Measurements from ENCODE around the gene HOXC6. TPM values are rescaled to one million over a fixed set of nuclear protein-coding genes. Genes with fewer than 3 reads are reported as not detected.

HOXC6 gene
- total and polyA plus RNA-seq, 4 donors = 0.18 to 0.71 (median 0.35) TPM

GRCh38 chr12:54014377-54015017 lies 13.7 kb upstream of the HOXC6 start:
- 3 to 7% methylated on average over 36 of the region's 36 CpGs for WGBS, 2 donors
- ATAC-seq (ENCODE audit: insufficient read depth, low FRiP score) = no peak
- no peak for DNase-seq
- H3K4me1 ChIP-seq (ENCODE audit: control insufficient read depth in 5 of 5, insufficient read depth in 5 of 5, low read length in 5 of 5) = peaks cover 0 to 14% (median 6%) of the 10 kb centered on the region in 5 donors
- H3K27me3 ChIP-seq (ENCODE audit: control insufficient read depth in 3 of 3, insufficient read depth in 3 of 3, low read length in 2 of 3) = peaks cover 15 to 90% (median 79%) of the 10 kb centered on the region in 3 donors
- no peak overlapping the region for H3K9ac ChIP-seq (ENCODE audit: insufficient read depth in 1 of 2, low read length in 2 of 2)
- peaks cover 0 to 15% (median 0%) of the 10 kb centered on the region in 4 donors for H3K9me3 ChIP-seq (ENCODE audit: control insufficient read depth in 4 of 4, insufficient read depth in 3 of 4, low read length in 3 of 4)
- TF ChIP-seq, protein P1, sequence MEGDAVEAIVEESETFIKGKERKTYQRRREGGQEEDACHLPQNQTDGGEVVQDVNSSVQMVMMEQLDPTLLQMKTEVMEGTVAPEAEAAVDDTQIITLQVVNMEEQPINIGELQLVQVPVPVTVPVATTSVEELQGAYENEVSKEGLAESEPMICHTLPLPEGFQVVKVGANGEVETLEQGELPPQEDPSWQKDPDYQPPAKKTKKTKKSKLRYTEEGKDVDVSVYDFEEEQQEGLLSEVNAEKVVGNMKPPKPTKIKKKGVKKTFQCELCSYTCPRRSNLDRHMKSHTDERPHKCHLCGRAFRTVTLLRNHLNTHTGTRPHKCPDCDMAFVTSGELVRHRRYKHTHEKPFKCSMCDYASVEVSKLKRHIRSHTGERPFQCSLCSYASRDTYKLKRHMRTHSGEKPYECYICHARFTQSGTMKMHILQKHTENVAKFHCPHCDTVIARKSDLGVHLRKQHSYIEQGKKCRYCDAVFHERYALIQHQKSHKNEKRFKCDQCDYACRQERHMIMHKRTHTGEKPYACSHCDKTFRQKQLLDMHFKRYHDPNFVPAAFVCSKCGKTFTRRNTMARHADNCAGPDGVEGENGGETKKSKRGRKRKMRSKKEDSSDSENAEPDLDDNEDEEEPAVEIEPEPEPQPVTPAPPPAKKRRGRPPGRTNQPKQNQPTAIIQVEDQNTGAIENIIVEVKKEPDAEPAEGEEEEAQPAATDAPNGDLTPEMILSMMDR (IDR thresholded peaks at IDR 0.05; ENCODE audit: control extremely low read depth, extremely low read depth) = no peak
- H3K36me3 ChIP-seq (ENCODE audit: control insufficient read depth in 4 of 4, insufficient read depth in 4 of 4, low read length in 4 of 4) = no peaks in the 10 kb centered on the region
- no peak overlapping the region for H3K4me3 ChIP-seq
- H3K27ac ChIP-seq (ENCODE audit: low read depth in 1 of 2, low read length in 1 of 2) = no peak overlapping the region

DNA sequence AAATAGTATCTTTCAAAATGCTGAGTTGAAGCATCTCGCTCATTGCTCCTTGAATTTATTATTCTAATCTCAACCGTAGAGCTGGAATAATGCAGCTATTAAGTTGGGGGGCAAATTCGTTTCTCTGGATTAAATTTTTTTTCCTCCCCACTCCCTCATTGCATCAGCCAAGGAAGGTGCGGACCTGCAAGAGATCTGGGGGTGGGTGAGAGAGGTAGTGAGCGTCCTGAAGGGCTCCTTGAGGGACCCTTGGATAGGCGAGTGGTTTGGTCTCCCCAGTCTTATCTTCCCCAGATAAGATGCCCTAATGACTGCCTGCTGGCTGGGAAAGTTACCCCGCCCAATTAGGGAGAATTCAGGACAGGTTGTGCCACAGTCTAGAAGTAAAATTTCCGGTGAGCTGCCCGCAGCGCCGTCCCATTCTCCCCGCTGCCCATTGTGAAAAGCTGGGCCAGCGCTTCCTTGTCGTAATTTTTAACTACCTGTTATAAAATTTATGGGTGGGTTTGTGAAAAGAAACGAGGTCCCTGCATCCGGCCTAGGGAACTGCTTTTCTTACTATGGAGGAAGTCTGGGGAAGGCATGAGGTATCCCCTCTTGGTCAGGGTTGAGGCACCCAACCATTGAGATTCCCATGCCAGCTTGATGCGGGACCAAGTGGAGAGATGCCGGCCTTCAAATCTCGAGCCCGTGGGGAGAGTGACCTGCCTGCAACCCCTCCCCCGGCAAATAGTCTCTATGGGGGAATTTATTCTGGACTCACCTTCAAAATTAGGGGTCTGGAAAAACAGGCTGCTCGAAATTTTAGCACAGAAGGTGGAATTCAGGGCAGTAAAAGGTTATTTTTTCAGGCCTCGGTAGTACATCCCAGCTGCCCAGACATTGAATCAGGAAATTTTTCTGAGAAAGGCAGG lies 13.0 kb upstream of the HOXC6 start:
- Histone ChIP-seq H3K9ac (ENCODE audit: insufficient read depth in 1 of 2, low read length in 2 of 2) (no peak overlapping the region), H3K27ac (ENCODE audit: low read depth in 1 of 2, low read length in 1 of 2) (no peak overlapping the region)
- DNase-seq = no peak

GRCh38 chr12:54016051-54016450 lies 12.2 kb upstream of the HOXC6 start:
- no peak for ATAC-seq (ENCODE audit: insufficient read depth, low FRiP score)
- peaks cover 11 to 89% (median 70%) of the 10 kb centered on the region in 3 donors for H3K27me3 ChIP-seq (ENCODE audit: control insufficient read depth in 3 of 3, insufficient read depth in 3 of 3, low read length in 2 of 3)
- no peaks in the 10 kb centered on the region for H3K36me3 ChIP-seq (ENCODE audit: control insufficient read depth in 4 of 4, insufficient read depth in 4 of 4, low read length in 4 of 4)
- H3K9ac ChIP-seq (ENCODE audit: insufficient read depth in 1 of 2, low read length in 2 of 2) = no peak overlapping the region
- H3K4me3 ChIP-seq = no peak overlapping the region
- H3K9me3 ChIP-seq (ENCODE audit: control insufficient read depth in 4 of 4, insufficient read depth in 3 of 4, low read length in 3 of 4) = peaks cover 0 to 15% (median 0%) of the 10 kb centered on the region in 4 donors
- TF ChIP-seq, protein P1 (IDR thresholded peaks at IDR 0.05; ENCODE audit: control extremely low read depth, extremely low read depth) = no peak
- WGBS, 2 donors = 13 to 20% methylated on average over 3 of the region's 3 CpGs
- H3K27ac ChIP-seq (ENCODE audit: low read depth in 1 of 2, low read length in 1 of 2) = no peak overlapping the region
- peaks cover 0 to 13% (median 6%) of the 10 kb centered on the region in 5 donors for H3K4me1 ChIP-seq (ENCODE audit: control insufficient read depth in 5 of 5, insufficient read depth in 5 of 5, low read length in 5 of 5)
- no peak for DNase-seq

More for the DNA sequence above, 13.0 kb upstream of the HOXC6 start:
- peaks cover 11 to 89% (median 75%) of the 10 kb centered on the region in 3 donors for H3K27me3 ChIP-seq (ENCODE audit: control insufficient read depth in 3 of 3, insufficient read depth in 3 of 3, low read length in 2 of 3)
- no peak for ATAC-seq (ENCODE audit: insufficient read depth, low FRiP score)
- WGBS, 2 donors = 8 to 11% methylated on average over 23 of the region's 23 CpGs
- TF ChIP-seq, protein P1 (IDR thresholded peaks at IDR 0.05; ENCODE audit: control extremely low read depth, extremely low read depth) = no peak
- H3K36me3 ChIP-seq (ENCODE audit: control insufficient read depth in 4 of 4, insufficient read depth in 4 of 4, low read length in 4 of 4) = no peaks in the 10 kb centered on the region
- peaks cover 0 to 15% (median 0%) of the 10 kb centered on the region in 4 donors for H3K9me3 ChIP-seq (ENCODE audit: control insufficient read depth in 4 of 4, insufficient read depth in 3 of 4, low read length in 3 of 4)
- no peak overlapping the region for H3K4me3 ChIP-seq
- peaks cover 0 to 13% (median 6%) of the 10 kb centered on the region in 5 donors for H3K4me1 ChIP-seq (ENCODE audit: control insufficient read depth in 5 of 5, insufficient read depth in 5 of 5, low read length in 5 of 5)
